SK-N-SH (cell line): ENCODE results near the gene PLXNA4.

Experiments
- ELF1 ChIP-seq: IDR thresholded peaks from 2 replicates; pipeline ENCODE4 v1.4.0; 2012
- GATA2 ChIP-seq: sonication (generic); formaldehyde crosslinking; IDR thresholded peaks from 2 replicates; pipeline ENCODE4 v1.5.0; 2020; ENCODE audit warnings: mild to moderate bottlenecking, missing genetic modification reagents
- POLR2AphosphoS5 ChIP-seq: IDR thresholded peaks from 2 replicates; pipeline ENCODE4 v1.6.1; 2012; ENCODE audit warnings: low read depth, low read length
- REST ChIP-seq: IDR thresholded peaks from 2 replicates; pipeline ENCODE4 v1.6.1; 2012; ENCODE audit warnings: mild to moderate bottlenecking, low read depth, low read length, moderate library complexity
- SIN3A ChIP-seq: IDR thresholded peaks from 2 replicates; pipeline ENCODE4 v1.6.1; 2012; ENCODE audit warnings: low read depth, mild to moderate bottlenecking, low read length, moderate library complexity, borderline replicate concordance
- SMC3 ChIP-seq: IDR thresholded peaks from 2 replicates; pipeline ENCODE4 v1.6.1; 2012; ENCODE audit warnings: low read depth, low read length, improper control_type of control experiment
- TAF1 ChIP-seq: IDR thresholded peaks from 2 replicates; pipeline ENCODE4 v1.6.1; 2012; ENCODE audit warnings: low read depth, mild to moderate bottlenecking, low read length, moderate library complexity, borderline replicate concordance
- USF2 ChIP-seq: fragments of 150-350 bp; IDR thresholded peaks from 2 replicates; pipeline ENCODE4 v1.6.1; 2017; ENCODE audit warnings: antibody characterized with exemption, low read length, low read depth, borderline replicate concordance
- TF ChIP-seq, protein P1 (sequence below): fragments of 200-600 bp; sonication (generic); IDR thresholded peaks from 2 replicates; pipeline ENCODE4 v1.6.1; 2017; ENCODE audit warnings: antibody characterized with exemption, mild to moderate bottlenecking, moderate library complexity

DNA sequence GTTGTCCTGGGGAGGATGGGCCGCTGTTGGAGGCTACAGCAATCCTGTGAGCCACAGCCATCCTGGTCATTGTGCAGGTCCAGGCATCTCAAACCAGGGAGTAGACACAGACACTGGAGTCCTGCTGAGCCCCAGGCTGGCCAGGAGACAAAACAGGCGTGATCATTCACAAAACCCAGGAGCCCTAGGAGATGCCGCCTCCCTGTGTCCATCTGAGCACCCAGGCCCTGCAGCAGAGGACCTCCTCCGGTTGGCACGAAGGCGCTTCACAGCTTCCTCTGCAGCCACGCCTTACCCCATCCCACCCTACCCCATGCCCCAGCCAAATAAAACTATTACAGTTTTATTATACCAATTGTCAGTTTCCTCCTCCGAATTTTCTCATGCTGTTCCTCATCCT is 183.6 kb downstream of the PLXNA4 start:
- no peak for TF ChIP-seq POLR2AphosphoS5
- no peak for TF ChIP-seq TAF1
- no peak for TF ChIP-seq SIN3A
- no peak; the same call in 1 of the 2 replicates for TF ChIP-seq SMC3
- TF ChIP-seq, protein P1, sequence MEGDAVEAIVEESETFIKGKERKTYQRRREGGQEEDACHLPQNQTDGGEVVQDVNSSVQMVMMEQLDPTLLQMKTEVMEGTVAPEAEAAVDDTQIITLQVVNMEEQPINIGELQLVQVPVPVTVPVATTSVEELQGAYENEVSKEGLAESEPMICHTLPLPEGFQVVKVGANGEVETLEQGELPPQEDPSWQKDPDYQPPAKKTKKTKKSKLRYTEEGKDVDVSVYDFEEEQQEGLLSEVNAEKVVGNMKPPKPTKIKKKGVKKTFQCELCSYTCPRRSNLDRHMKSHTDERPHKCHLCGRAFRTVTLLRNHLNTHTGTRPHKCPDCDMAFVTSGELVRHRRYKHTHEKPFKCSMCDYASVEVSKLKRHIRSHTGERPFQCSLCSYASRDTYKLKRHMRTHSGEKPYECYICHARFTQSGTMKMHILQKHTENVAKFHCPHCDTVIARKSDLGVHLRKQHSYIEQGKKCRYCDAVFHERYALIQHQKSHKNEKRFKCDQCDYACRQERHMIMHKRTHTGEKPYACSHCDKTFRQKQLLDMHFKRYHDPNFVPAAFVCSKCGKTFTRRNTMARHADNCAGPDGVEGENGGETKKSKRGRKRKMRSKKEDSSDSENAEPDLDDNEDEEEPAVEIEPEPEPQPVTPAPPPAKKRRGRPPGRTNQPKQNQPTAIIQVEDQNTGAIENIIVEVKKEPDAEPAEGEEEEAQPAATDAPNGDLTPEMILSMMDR = no peak
- TF ChIP-seq REST = no peak
- no peak for TF ChIP-seq USF2
- no peak for TF ChIP-seq ELF1
- TF ChIP-seq GATA2 (CRISPR knock-in tag) = no peak
